Measurements from ENCODE around the gene NPFFR1. TPM values are rescaled to one million over a fixed set of nuclear protein-coding genes. Genes with fewer than 3 reads are reported as not detected.

The NPFFR1 gene
- total RNA-seq, 2 donors from 2014 or later: 0.14 TPM; not detected in 1

DNA sequence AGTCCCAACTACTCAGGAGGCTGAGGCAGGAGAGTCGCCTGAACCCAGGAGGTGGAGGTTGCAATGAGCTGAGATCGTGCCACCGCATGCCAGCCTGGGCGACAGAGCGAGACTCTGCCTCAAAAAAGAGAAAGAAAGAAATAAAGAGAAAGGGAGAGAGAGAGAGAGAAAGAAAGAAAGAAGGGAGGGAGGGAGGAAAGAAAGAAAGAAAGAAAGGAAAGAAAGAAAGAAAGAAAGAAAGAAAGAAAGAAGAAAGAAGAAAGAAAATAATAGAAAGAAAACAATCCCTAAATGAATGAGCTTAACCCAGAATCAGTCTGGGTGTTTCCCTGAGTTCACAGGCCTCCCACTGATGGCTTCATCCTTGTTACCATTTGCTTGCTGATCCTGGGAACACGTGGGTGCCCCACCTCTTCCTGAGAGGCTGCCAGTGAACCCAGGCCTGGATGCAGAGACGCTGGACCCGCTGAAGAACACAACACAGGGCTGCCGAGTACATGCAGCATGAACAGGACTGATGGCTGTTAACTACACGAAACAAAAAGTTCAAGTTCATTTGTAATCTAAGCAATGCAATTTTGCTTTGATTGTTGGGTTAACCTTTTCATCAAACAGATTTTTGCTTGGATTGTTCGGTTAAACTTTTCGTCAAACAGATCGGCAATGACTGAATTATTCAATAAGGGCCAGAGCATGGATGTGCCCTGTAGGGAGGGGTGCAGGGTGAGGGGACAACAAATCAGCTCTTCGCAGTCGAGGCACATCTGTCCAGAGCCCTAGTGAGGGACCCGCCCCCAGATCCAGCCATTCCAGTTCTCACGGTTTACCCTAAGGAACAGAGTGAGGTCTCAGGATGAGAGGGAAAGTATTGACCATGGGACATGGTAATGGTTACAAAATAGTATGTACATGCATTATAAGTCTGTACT is 11.5 kb downstream of the NPFFR1 start:
- TF ChIP-seq, protein P1, sequence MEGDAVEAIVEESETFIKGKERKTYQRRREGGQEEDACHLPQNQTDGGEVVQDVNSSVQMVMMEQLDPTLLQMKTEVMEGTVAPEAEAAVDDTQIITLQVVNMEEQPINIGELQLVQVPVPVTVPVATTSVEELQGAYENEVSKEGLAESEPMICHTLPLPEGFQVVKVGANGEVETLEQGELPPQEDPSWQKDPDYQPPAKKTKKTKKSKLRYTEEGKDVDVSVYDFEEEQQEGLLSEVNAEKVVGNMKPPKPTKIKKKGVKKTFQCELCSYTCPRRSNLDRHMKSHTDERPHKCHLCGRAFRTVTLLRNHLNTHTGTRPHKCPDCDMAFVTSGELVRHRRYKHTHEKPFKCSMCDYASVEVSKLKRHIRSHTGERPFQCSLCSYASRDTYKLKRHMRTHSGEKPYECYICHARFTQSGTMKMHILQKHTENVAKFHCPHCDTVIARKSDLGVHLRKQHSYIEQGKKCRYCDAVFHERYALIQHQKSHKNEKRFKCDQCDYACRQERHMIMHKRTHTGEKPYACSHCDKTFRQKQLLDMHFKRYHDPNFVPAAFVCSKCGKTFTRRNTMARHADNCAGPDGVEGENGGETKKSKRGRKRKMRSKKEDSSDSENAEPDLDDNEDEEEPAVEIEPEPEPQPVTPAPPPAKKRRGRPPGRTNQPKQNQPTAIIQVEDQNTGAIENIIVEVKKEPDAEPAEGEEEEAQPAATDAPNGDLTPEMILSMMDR (IDR thresholded peaks at IDR 0.05): no peak
- no peak for ATAC-seq (ENCODE audit: insufficient number of reproducible peaks, low FRiP score, low read depth)
- Histone ChIP-seq H3K27ac (no peak overlapping the region), H3K27me3 (replicated peaks; ENCODE audit: insufficient read depth) (no peaks in the 10 kb centered on the region), H3K4me3 (no peak overlapping the region), H3K9me3 (no peaks in the 10 kb centered on the region), H3K4me1 (ENCODE audit: control insufficient read depth in 1 of 2, low read depth in 2 of 2) (no peaks in the 10 kb centered on the region), H3K36me3 (no peaks in the 10 kb centered on the region)
- no peak for DNase-seq (ENCODE audit: low spot score)

DNA sequence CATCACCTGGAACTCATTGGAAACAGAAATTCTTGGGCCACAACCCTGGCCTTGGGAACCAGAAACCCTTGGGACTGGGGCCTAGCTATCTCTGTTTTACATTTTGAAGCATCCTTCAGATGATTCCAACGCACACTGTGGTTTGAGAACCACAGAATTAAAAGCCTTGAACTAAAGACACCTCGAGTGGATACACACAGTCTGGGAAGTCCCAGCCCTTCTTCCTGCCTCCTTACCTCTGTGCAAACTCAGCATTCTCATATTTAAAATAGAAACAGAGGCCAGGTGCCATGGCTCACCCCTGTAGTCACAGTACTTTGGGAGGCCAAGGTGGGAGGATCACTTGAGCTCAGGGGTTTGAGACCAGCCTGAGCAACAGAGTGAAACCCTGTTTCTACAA is 12.9 kb downstream of the NPFFR1 start:
- Histone ChIP-seq H3K27ac (no peak overlapping the region), H3K9me3 (no peaks in the 10 kb centered on the region), H3K4me3 (no peak overlapping the region), H3K4me1 (ENCODE audit: control insufficient read depth in 1 of 2, low read depth in 2 of 2) (no peaks in the 10 kb centered on the region), H3K27me3 (replicated peaks; ENCODE audit: insufficient read depth) (no peaks in the 10 kb centered on the region), H3K36me3 (no peaks in the 10 kb centered on the region)
- no peak for ATAC-seq (ENCODE audit: insufficient number of reproducible peaks, low FRiP score, low read depth)
- DNase-seq (ENCODE audit: low spot score): no peak
- TF ChIP-seq, protein P1 (IDR thresholded peaks at IDR 0.05): no peak

DNA sequence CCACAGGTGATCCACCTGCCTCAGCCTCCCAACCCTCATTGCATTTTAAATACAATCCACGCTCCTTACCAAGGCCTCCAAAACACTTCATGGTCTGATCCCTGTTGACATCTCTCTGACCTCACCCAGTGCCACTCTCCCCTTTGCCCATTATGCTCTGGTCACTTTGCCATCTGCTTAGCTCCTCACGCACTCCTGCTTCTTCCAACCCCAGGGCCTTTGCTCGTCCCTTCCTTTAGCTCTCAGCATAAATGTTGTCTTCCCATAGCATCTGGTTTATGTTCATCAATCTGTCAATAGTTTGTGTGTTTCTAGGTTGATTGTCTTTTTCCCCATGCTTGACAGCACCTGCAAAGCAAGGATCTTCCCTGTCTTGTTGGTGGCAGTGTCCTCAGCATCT is 14.1 kb downstream of the NPFFR1 start:
- H3K27ac ChIP-seq: no peak overlapping the region
- H3K4me1 ChIP-seq (ENCODE audit: control insufficient read depth in 1 of 2, low read depth in 2 of 2): no peaks in the 10 kb centered on the region
- no peaks in the 10 kb centered on the region for H3K27me3 ChIP-seq (replicated peaks; ENCODE audit: insufficient read depth)
- no peaks in the 10 kb centered on the region for H3K36me3 ChIP-seq
- no peaks in the 10 kb centered on the region for H3K9me3 ChIP-seq
- TF ChIP-seq, protein P1 (IDR thresholded peaks at IDR 0.05): no peak
- H3K4me3 ChIP-seq: no peak overlapping the region
- DNase-seq (ENCODE audit: low spot score): no peak
- no peak for ATAC-seq (ENCODE audit: insufficient number of reproducible peaks, low FRiP score, low read depth)

DNA sequence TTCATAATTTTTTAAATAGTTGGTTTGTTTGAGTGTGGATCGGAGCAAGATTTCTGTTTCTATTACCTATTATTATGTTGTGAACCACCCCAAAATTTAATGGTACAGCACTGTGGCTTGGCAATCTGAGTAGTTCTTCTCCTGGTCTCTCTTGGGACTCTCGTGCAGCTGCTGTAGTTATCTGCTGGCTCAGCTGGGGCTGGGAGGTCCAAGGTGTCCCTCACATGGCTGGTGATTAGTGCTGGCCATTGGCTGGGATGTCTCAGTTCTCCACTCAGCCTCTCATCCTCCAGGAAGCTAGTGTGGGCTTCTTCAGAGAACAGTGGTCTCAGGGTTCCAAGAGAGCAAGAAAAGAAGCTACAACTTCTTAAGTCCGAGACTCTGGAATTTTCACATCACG is 15.4 kb downstream of the NPFFR1 start:
- no peak for ATAC-seq (ENCODE audit: insufficient number of reproducible peaks, low FRiP score, low read depth)
- no peaks in the 10 kb centered on the region for H3K4me1 ChIP-seq (ENCODE audit: control insufficient read depth in 1 of 2, low read depth in 2 of 2)
- no peaks in the 10 kb centered on the region for H3K36me3 ChIP-seq
- H3K27ac ChIP-seq: no peak overlapping the region
- no peaks in the 10 kb centered on the region for H3K9me3 ChIP-seq
- H3K27me3 ChIP-seq (replicated peaks; ENCODE audit: insufficient read depth): no peaks in the 10 kb centered on the region
- H3K4me3 ChIP-seq: no peak overlapping the region
- DNase-seq (ENCODE audit: low spot score): no peak
- TF ChIP-seq, protein P1 (IDR thresholded peaks at IDR 0.05): no peak

DNA sequence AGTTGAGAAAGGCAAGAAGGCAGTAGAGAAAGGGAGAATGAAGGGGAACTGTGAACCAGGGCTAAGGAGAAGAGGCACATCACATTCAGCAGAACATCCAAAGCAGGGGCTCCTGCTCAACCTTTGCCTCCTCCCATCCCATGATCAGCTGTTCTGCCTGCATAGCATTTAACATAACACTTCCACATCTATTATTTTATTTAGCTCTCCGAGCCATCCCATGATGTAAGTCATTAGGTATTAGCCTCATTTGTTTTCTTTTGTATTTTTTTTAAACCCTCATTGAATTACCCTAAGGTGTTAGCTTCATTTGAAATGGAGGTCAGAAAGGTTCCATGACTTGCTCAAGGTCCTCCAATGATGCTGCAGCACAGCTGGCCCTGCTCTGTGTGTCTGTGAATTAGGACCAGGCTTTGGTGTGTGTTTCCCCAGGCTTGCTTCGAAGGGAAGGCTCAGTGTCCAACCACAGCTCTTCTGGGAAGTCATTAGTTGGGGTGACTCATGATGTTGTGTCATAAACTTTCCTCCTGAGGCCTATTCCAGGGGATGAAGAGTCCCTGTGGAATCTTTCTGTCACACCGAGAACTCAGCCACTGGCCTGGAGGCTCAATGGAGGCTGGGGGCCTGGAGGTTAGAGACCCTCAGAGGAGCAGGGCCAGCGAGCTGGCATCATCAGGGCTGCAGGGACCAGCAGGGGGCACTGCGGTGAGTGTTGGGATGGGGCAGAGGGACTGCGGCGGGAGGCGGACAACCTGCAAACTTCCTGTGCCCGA is 16.5 kb downstream of the NPFFR1 start:
- ATAC-seq (ENCODE audit: insufficient number of reproducible peaks, low FRiP score, low read depth) (no peak), DNase-seq (ENCODE audit: low spot score) (no peak)
- Histone ChIP-seq H3K27ac (no peak overlapping the region), H3K4me3 (no peak overlapping the region), H3K4me1 (ENCODE audit: control insufficient read depth in 1 of 2, low read depth in 2 of 2) (no peaks in the 10 kb centered on the region), H3K27me3 (replicated peaks; ENCODE audit: insufficient read depth) (no peaks in the 10 kb centered on the region), H3K9me3 (no peaks in the 10 kb centered on the region), H3K36me3 (no peaks in the 10 kb centered on the region)
- TF ChIP-seq, protein P1 (IDR thresholded peaks at IDR 0.05): no peak

Measured in thoracic aorta (tissue), 2 donors.